ENCODE measurements around the gene NT5DC4.

The NT5DC4 gene

GRCh38 chr2:112754564-112754963 lies 33.7 kb downstream of the NT5DC4 start:
- no peak for DNase-seq (ENCODE audit: low spot score)

DNA sequence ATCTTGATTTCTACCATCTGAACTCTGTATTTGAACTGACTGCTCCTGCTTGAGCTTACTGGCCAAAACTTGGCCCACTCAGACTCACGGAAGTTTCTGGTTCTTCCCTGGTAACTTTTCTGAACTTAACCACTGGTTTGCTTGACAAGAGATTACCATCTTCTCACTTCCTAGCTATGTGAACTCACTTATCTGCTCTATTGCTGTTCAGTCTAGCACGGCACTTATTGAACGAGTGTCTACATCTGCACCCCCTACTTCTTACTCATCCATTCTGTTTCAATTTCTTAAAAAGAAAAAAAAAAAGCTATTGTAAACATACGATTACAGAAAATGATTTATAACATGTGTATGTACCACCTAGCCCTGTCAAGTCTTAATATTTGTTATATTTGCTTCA lies 34.6 kb downstream of the NT5DC4 start:
- DNase-seq (ENCODE audit: low spot score) = no peak

- no peak for DNase-seq (ENCODE audit: low spot score)
These were observed 35.4 kb downstream of the NT5DC4 start for GRCh38 chr2:112756207-112756606.

DNA sequence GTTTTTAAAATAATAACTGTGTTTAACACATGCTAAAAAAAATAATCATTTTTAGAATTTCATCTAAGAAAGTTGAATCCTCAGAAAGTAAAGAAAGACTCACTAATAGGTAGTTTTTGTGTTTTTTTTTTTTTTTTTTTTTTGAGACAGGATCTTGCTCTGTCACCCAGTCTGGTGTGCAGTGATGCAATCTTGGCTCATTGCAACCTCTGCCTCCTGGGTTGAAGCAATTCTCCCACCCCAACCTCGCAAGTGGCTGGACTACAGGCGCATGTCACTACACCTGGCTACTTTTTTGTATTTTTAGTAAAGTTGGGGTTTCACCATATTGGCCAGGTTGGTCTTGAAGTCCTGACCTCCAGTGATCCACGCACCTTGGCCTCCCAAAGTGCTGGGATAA lies 36.4 kb downstream of the NT5DC4 start:
- no peak for DNase-seq (ENCODE audit: low spot score)

GRCh38 chr2:112758711-112759110 lies 37.9 kb downstream of the NT5DC4 start:
- DNase-seq (ENCODE audit: low spot score) = no peak

- no peak for DNase-seq (ENCODE audit: low spot score)
These were observed 39.3 kb downstream of the NT5DC4 start for GRCh38 chr2:112760149-112760548.

- DNase-seq (ENCODE audit: low spot score) = no peak
These were observed 41.5 kb downstream of the NT5DC4 start for GRCh38 chr2:112762276-112762675.

DNA sequence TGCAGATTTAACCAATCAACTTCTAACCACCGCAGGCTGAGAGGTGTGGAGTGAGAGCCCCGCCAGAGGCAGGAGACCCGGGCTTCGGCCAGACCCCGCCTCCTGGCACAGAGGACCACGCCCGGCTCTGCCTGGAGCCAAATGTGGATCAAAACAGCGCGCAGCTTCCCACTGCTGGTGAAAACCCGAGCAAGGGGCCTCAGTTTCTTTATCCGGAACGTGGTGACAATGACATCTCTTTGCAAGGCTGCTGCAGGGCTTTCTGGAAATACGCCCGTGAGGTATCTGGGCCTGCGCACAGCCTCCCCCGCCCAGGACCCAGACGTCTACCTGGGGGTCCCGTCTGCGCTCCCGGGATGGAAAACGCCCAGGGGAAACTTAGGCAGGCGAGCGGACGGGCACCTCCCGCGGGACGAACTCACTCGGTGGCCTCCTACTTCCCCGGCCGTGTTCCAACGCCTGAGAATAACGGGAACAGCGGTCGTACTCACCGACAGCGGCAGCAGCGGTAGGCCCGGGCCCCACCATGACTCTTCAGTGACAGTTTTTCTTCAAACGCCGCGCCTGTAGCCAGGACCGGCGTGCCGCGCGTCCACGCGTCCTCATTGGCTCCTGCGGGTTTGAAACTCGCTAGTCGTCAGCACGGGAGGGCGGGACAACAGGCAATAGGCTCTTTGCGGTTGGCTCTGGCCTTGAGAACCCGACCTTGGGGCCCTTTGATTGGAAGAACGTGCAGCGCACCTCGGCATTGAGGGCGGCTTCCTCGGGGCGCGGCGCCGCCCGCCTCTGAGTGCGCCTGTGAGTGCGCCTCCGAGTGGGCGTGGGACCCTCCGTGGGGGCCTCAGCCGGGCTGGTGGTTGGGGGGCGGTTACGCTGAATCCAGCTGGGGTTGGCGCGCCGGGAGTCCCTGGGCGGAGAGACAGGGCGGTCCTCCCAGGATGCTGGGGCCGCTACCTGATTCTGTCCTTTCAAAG lies 43.5 kb downstream of the NT5DC4 start, which contains the start of gene CKAP2L:
Gene CKAP2L, minus strand, starts transcription at position 539 of the 974 bp plus-strand sequence. Its CDS starts 11 bp downstream, at position 528.
- DNase-seq (ENCODE audit: low spot score) = peak; percentile 99

- DNase-seq (ENCODE audit: low spot score) = no peak
These were observed 44.4 kb downstream of the NT5DC4 start for GRCh38 chr2:112765251-112765650.

DNA sequence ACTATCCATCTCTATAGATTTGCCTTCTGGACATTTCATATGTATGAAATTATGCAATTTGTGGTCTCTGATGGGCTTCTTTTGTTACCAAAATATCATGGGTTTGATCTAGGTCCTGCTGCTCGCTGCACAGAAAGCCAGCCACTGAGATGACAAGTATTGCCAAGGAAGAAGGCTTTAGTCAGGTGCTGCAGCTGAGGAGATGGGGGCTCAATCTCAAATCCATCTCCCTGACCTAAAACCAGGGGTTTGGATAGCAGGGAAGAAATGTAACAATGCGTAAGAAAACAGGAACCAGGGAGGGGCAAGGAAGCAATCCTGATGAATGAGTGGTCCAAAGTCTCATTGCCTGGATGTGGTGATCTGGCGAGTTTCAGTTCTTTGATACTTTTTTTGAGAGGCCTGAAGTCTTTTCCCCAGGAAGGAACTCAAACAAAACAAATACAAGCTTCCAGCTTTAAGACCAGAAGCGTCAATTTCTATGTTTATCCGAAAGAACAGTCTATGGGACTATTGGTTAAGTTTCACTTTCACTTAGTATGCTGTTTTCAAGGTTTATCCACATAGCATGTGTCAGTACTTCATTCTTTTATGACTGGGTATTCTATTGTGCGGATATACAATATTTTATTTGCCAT lies 47.0 kb downstream of the NT5DC4 start:
- no peak for DNase-seq (ENCODE audit: low spot score)

- no peak for DNase-seq (ENCODE audit: low spot score)
These were observed 47.6 kb downstream of the NT5DC4 start for GRCh38 chr2:112768432-112768831.

DNA sequence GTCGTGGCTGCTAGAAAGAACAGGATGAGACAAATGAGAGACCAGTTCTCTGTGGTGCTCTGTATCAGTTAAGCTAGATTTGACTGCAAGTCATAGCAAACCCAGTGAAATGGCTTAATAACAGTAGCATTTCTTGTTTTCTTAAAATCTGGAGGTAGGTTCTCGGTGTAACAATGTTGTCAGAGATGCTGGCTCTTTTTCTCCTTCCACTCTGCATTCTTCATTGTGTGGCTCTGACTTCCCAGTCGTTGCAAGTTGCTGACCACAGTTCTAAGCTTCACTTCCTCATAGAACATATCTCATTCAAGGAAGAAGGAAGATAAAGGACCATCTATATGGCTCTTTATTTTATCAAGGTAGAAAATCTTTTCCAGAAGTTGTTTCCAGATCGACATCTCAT lies 51.5 kb downstream of the NT5DC4 start:
- no peak for DNase-seq (ENCODE audit: low spot score)

DNA sequence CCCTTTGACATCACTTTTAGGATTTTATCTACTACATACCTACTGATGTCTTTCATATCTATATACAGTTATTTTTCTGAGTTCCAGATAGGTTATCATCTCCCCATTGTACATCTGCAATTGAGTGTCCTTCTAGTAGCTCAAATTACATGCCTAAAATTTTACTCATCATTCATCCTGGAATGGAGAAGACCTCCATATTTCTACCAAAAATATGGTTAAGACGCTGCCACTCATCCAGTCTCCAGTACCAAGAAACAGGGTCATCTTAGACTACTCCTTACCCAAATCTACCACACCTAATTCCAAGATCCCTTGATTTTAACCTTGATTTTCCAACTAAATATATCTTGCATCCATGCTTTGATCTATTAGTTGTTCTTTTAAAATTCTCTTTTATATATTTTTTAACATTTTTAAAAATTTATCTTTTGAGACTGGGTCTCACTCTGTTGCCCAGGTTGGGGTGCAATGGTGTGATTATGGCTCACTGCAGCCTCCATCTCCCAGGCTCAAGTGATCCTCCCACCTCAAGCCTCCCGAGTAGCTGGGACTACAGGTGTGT lies 52.2 kb downstream of the NT5DC4 start:
- DNase-seq (ENCODE audit: low spot score) = no peak

- no peak for DNase-seq (ENCODE audit: low spot score)
These were observed 52.7 kb downstream of the NT5DC4 start for GRCh38 chr2:112773556-112773955.

- DNase-seq (ENCODE audit: low spot score) = no peak
These were observed 53.9 kb downstream of the NT5DC4 start for GRCh38 chr2:112774536-112775285.

DNA sequence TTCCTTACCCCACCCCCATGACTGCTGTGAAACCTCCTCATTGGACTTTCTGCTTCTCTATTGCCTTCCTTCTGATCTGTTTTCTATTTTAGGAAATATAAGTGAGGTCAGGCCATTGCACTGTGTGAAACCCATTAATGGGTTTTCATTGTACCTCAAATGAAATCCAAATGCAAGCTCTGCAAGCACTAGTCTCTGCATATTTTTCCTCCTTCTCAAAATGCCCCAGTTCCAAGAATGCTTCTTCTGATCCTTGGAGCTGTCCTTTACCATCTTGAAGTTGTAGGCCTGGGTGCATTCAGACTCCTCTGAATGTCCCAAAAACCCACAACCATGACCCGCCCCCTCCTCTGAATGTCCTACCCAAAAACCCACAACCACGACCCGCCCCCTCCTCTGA lies 55.3 kb downstream of the NT5DC4 start:
- no peak for DNase-seq (ENCODE audit: low spot score)

- no peak for DNase-seq (ENCODE audit: low spot score)
These were observed 56.2 kb downstream of the NT5DC4 start for GRCh38 chr2:112777036-112777435.

GRCh38 chr2:112779598-112779997 lies 58.8 kb downstream of the NT5DC4 start:
- DNase-seq (ENCODE audit: low spot score) = no peak

- DNase-seq (ENCODE audit: low spot score) = no peak
These were observed 61.5 kb downstream of the NT5DC4 start for GRCh38 chr2:112782234-112782799.

- DNase-seq (ENCODE audit: low spot score) = no peak
These were observed 62.4 kb downstream of the NT5DC4 start for GRCh38 chr2:112783187-112783714.
